T-helper 1 cell treated with Interleukin-12 subunit alpha and Interleukin-12 subunit beta and Interleukin-4 antibody, amounts not matched to agents 30 ng/mL and 1 ng/mL, for 36 hours (primary cell): ENCODE data around the gene PIP5K1B. TPM values are rescaled to one million over a fixed set of nuclear protein-coding genes. Genes with fewer than 3 reads are reported as not detected.

Experiments
- intact Hi-C: fragments of 100-400 bp; cut with micrococcal nuclease; formaldehyde crosslinking; loops from one replicate; pipeline ENCODE4 v1.15.1; 2024
- total RNA-seq: library from RNA; stranded (reverse); gene quantifications from 2 replicates; pipeline ENCODE4 v1.2.3, GENCODE V29; 2022

Gene PIP5K1B
- total RNA-seq, 1 donor from 2014 or later: 4.4 TPM

GRCh38 chr9:68802525-68803015, 97.5 kb downstream of the PIP5K1B start:
- intact Hi-C loops: loop anchor here (1.0 to 2.0 kb wide), 2 partner anchors 22 to 224 kb away; a partner anchor contains a TSS

- intact Hi-C loops: no loop called here
Measured at GRCh38 chr9:68804911-68805889, 100.2 kb downstream of the PIP5K1B start.

GRCh38 chr9:68805890-68806517, 101.0 kb downstream of the PIP5K1B start:
- intact Hi-C loops: no loop called here

- intact Hi-C loops: no loop called here
Measured at GRCh38 chr9:68808338-68808890, 103.4 kb downstream of the PIP5K1B start.

- intact Hi-C loops: no loop called here
Measured at GRCh38 chr9:68817079-68817875, 112.2 kb downstream of the PIP5K1B start.

- intact Hi-C loops: no loop called here
Measured at GRCh38 chr9:68819065-68819464, 114.0 kb downstream of the PIP5K1B start.

GRCh38 chr9:68821911-68822310, 116.9 kb downstream of the PIP5K1B start:
- intact Hi-C loops: no loop called here

- intact Hi-C loops: no loop called here
Measured at GRCh38 chr9:68822596-68823165, 117.6 kb downstream of the PIP5K1B start.

- intact Hi-C loops: no loop called here
Measured at GRCh38 chr9:68825762-68826472, 120.9 kb downstream of the PIP5K1B start.

GRCh38 chr9:68827837-68828744, 123.1 kb downstream of the PIP5K1B start:
- intact Hi-C loops: no loop called here

- intact Hi-C loops: no loop called here
Measured at GRCh38 chr9:68832101-68832500, 127.1 kb downstream of the PIP5K1B start.

GRCh38 chr9:68832861-68833518, 128.0 kb downstream of the PIP5K1B start:
- intact Hi-C loops: no loop called here

- intact Hi-C loops: no loop called here
Measured at GRCh38 chr9:68834931-68835520, 130.0 kb downstream of the PIP5K1B start.

- intact Hi-C loops: no loop called here
Measured at GRCh38 chr9:68836788-68837187, 131.7 kb downstream of the PIP5K1B start.

- intact Hi-C loops: no loop called here
Measured at GRCh38 chr9:68838245-68838644, 133.2 kb downstream of the PIP5K1B start.

- intact Hi-C loops: no loop called here
Measured at GRCh38 chr9:68841276-68842052, 136.4 kb downstream of the PIP5K1B start.

GRCh38 chr9:68842568-68842967, 137.5 kb downstream of the PIP5K1B start:
- intact Hi-C loops: no loop called here
